ENCODE data around the gene ELL2.

ELL2 gene

GRCh38 chr5:95961617-95962474 lies at the start of gene ELL2:
Gene ELL2 (minus strand): TSS chr5:95961851. CDS start chr5:95961721, 130 bp downstream.
- DNase-seq = peak; percentile 48

- no peak for DNase-seq
Observed at GRCh38 chr5:96008987-96009647, 47.5 kb upstream of the ELL2 start.

GRCh38 chr5:96008487-96008886 lies 46.8 kb upstream of the ELL2 start:
- no peak for DNase-seq

GRCh38 chr5:96007051-96007450 lies 45.4 kb upstream of the ELL2 start:
- DNase-seq = no peak

GRCh38 chr5:96006291-96006690 lies 44.6 kb upstream of the ELL2 start:
- DNase-seq = no peak

GRCh38 chr5:96004754-96005153 lies 43.1 kb upstream of the ELL2 start:
- no peak for DNase-seq

GRCh38 chr5:96004087-96004486 lies 42.4 kb upstream of the ELL2 start:
- no peak for DNase-seq

GRCh38 chr5:96001262-96001661 lies 39.6 kb upstream of the ELL2 start:
- no peak for DNase-seq

GRCh38 chr5:96000308-96000707 lies 38.7 kb upstream of the ELL2 start:
- DNase-seq = no peak

GRCh38 chr5:95996904-95997723 lies 35.5 kb upstream of the ELL2 start:
- DNase-seq = no peak

- no peak for DNase-seq
Observed at GRCh38 chr5:95995962-95996489, 34.4 kb upstream of the ELL2 start.

- no peak for DNase-seq
Observed at GRCh38 chr5:95993776-95994175, 32.1 kb upstream of the ELL2 start.

GRCh38 chr5:95993266-95993665 lies 31.6 kb upstream of the ELL2 start:
- no peak for DNase-seq

GRCh38 chr5:95989283-95990048 lies 27.8 kb upstream of the ELL2 start:
- no peak for DNase-seq

GRCh38 chr5:95988877-95989276 lies 27.2 kb upstream of the ELL2 start:
- DNase-seq = no peak

- DNase-seq = no peak
Observed at GRCh38 chr5:95988094-95988493, 26.4 kb upstream of the ELL2 start.

GRCh38 chr5:95986937-95987520 lies 25.4 kb upstream of the ELL2 start:
- no peak for DNase-seq

- no peak for DNase-seq
Observed at GRCh38 chr5:95986001-95986400, 24.4 kb upstream of the ELL2 start.

GRCh38 chr5:95985249-95985648 lies 23.6 kb upstream of the ELL2 start:
- no peak for DNase-seq

- DNase-seq = no peak
Observed at GRCh38 chr5:95984287-95984938, 22.8 kb upstream of the ELL2 start.

GRCh38 chr5:95983509-95983908 lies 21.9 kb upstream of the ELL2 start:
- DNase-seq = no peak

- no peak for DNase-seq
Observed at GRCh38 chr5:95983080-95983479, 21.4 kb upstream of the ELL2 start.
